Loucy (cell line): Measurements from ENCODE around the gene CFAP77.

ENCODE experiments used
- H2AFZ ChIP-seq: fragments of 200-600 bp; sonication (generic); 2 replicates; pipeline ENCODE4 v1.6.0; 2016; ENCODE audit warnings: antibody characterized with exemption, mild to moderate bottlenecking, low read length, moderate library complexity
- H3F3A ChIP-seq: fragments of 200-600 bp; 2 replicates; pipeline ENCODE4 v1.6.0; 2016; ENCODE audit warnings: antibody characterized with exemption, low read depth, mild to moderate bottlenecking
- H3K27me3 ChIP-seq: fragments of 200-600 bp; sonication (generic); 2 replicates; pipeline ENCODE4 v1.6.1; 2014; ENCODE audit warnings: low read length, mild to moderate bottlenecking; ENCODE audit not compliant: insufficient read depth, poor library complexity, severe bottlenecking
- H3K36me3 ChIP-seq: fragments of 200-600 bp; sonication (generic); 2 replicates; pipeline ENCODE4 v1.6.1; 2016; ENCODE audit warnings: low read length; ENCODE audit not compliant: insufficient read depth
- H3K4me1 ChIP-seq: fragments of 200-600 bp; sonication (generic); 2 replicates; pipeline ENCODE4 v1.5.1; 2014; ENCODE audit warnings: low read length, mild to moderate bottlenecking; ENCODE audit not compliant: insufficient read depth, poor library complexity, severe bottlenecking
- H3K4me2 ChIP-seq: fragments of 200-600 bp; sonication (generic); 2 replicates; pipeline ENCODE4 v1.6.0; 2014; ENCODE audit warnings: antibody characterized with exemption, low read length, low read depth, mild to moderate bottlenecking; ENCODE audit not compliant: poor library complexity, severe bottlenecking
- H3K4me3 ChIP-seq: fragments of 200-600 bp; sonication (generic); 2 replicates; pipeline ENCODE4 v1.5.1; 2014; ENCODE audit warnings: low read length, mild to moderate bottlenecking, mixed read lengths; ENCODE audit not compliant: poor library complexity, severe bottlenecking
- H3K79me2 ChIP-seq: fragments of 200-600 bp; sonication (generic); 2 replicates; pipeline ENCODE4 v1.6.1; 2014; ENCODE audit warnings: low read length; ENCODE audit not compliant: insufficient read depth
- H3K9ac ChIP-seq: fragments of 200-600 bp; sonication (generic); 2 replicates; pipeline ENCODE4 v1.6.0; 2014; ENCODE audit warnings: mild to moderate bottlenecking, low read depth, low read length, moderate library complexity; ENCODE audit not compliant: poor library complexity, severe bottlenecking
- H3K9me2 ChIP-seq: fragments of 200-600 bp; sonication (generic); replicated peaks from 2 replicates; pipeline ENCODE4 v1.6.1; 2016; ENCODE audit warnings: low read depth, low read length, mixed read lengths
- H3K9me3 ChIP-seq: fragments of 200-600 bp; sonication (generic); 2 replicates; pipeline ENCODE4 v1.6.1; 2014; ENCODE audit warnings: mild to moderate bottlenecking, antibody characterized with exemption, low read length, low read depth; ENCODE audit not compliant: insufficient read depth
- H4K20me1 ChIP-seq: fragments of 200-600 bp; sonication (generic); 2 replicates; pipeline ENCODE4 v1.6.0; 2014; ENCODE audit warnings: antibody characterized with exemption, low read length, mild to moderate bottlenecking; ENCODE audit not compliant: insufficient read depth, poor library complexity, severe bottlenecking
- EZH2phosphoT487 ChIP-seq: fragments of 200-600 bp; IDR thresholded peaks from 2 replicates; pipeline ENCODE4 v1.6.1; 2018; ENCODE audit warnings: antibody characterized with exemption, mild to moderate bottlenecking, moderate library complexity, borderline replicate concordance
- TF ChIP-seq, protein P1 (sequence below): fragments of 200-600 bp; sonication (generic); conservative IDR thresholded peaks from 2 replicates; pipeline ENCODE4 v1.5.1; 2014; ENCODE audit warnings: mild to moderate bottlenecking, antibody characterized with exemption, low read length

CFAP77 gene

DNA sequence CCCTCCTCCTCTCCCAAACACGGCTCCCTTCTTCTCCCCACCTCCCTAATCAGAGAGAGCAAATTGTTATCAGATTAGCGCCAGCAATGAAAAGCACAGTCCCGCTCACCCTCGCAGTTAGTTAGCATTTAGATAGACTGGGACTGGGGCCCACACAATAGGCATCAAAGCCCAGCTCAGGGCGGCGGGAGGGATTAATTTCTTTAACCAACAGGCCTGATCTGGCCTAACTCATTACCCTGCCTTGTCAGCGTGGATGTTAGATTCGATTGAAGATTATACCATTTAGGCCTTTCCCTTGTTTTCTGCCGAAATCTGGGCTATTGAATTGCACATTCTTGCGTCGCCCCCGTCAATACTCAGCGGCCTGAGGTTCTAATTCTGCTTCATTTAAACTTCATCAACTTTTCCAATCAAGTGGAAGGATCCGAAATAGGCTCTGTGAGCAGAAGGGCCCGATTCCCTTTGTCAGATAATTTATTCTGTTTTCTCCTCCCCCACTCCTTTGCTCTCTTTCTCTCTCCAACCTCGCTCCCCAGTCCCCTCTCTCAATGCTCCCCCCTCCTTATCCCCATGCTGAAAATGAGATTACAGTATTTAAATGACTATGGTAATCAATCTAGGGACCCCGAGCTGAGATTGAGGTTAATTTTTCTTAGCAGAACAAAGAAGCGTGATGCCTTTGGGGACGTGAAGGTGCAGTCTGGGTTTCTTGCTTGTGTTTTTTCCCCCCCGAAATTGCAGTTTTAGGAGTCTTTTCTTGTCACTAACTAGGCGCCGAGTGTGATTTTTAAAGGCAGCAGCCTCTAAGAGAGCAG is 15.1 kb downstream of the CFAP77 start:
- Histone ChIP-seq H3K79me2 (no peaks in the 10 kb centered on the region), H3K9me3 (no peaks in the 10 kb centered on the region), H3K36me3 (no peaks in the 10 kb centered on the region), H3F3A (no peaks in the 10 kb centered on the region), H3K4me2 (no peak overlapping the region), H3K9me2 (no peaks in the 10 kb centered on the region), H4K20me1 (no peaks in the 10 kb centered on the region), H3K9ac (no peak overlapping the region), H3K4me1 (no peaks in the 10 kb centered on the region), H3K27me3 (no peaks in the 10 kb centered on the region), H2AFZ (no peak overlapping the region), H3K4me3 (no peak overlapping the region)
- no peak for TF ChIP-seq EZH2phosphoT487
- TF ChIP-seq, protein P1, sequence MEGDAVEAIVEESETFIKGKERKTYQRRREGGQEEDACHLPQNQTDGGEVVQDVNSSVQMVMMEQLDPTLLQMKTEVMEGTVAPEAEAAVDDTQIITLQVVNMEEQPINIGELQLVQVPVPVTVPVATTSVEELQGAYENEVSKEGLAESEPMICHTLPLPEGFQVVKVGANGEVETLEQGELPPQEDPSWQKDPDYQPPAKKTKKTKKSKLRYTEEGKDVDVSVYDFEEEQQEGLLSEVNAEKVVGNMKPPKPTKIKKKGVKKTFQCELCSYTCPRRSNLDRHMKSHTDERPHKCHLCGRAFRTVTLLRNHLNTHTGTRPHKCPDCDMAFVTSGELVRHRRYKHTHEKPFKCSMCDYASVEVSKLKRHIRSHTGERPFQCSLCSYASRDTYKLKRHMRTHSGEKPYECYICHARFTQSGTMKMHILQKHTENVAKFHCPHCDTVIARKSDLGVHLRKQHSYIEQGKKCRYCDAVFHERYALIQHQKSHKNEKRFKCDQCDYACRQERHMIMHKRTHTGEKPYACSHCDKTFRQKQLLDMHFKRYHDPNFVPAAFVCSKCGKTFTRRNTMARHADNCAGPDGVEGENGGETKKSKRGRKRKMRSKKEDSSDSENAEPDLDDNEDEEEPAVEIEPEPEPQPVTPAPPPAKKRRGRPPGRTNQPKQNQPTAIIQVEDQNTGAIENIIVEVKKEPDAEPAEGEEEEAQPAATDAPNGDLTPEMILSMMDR = no peak

GRCh38 chr9:132425675-132426062 is 15.7 kb downstream of the CFAP77 start:
- H3K9ac ChIP-seq = no peak overlapping the region
- no peaks in the 10 kb centered on the region for H3F3A ChIP-seq
- H3K79me2 ChIP-seq = no peaks in the 10 kb centered on the region
- H4K20me1 ChIP-seq = no peaks in the 10 kb centered on the region
- TF ChIP-seq, protein P1 = no peak
- no peak for TF ChIP-seq EZH2phosphoT487
- H3K9me2 ChIP-seq = no peaks in the 10 kb centered on the region
- no peaks in the 10 kb centered on the region for H3K27me3 ChIP-seq
- no peak overlapping the region for H2AFZ ChIP-seq
- no peak overlapping the region for H3K4me2 ChIP-seq
- H3K4me1 ChIP-seq = no peaks in the 10 kb centered on the region
- H3K9me3 ChIP-seq = no peaks in the 10 kb centered on the region
- H3K36me3 ChIP-seq = no peaks in the 10 kb centered on the region
- H3K4me3 ChIP-seq = no peak overlapping the region

GRCh38 chr9:132426639-132427414 is 16.8 kb downstream of the CFAP77 start:
- Histone ChIP-seq H3K9me3 (no peaks in the 10 kb centered on the region), H2AFZ (no peak overlapping the region), H4K20me1 (no peaks in the 10 kb centered on the region), H3K4me2 (no peak overlapping the region), H3K4me1 (no peaks in the 10 kb centered on the region), H3K9ac (no peak overlapping the region), H3K79me2 (no peaks in the 10 kb centered on the region), H3K9me2 (no peaks in the 10 kb centered on the region), H3F3A (no peaks in the 10 kb centered on the region), H3K36me3 (no peaks in the 10 kb centered on the region), H3K27me3 (no peaks in the 10 kb centered on the region), H3K4me3 (no peak overlapping the region)
- TF ChIP-seq, protein P1 = no peak
- TF ChIP-seq EZH2phosphoT487 = no peak
